NT2/D1 (cell line): ENCODE data around the gene IPCEF1.

Experiments used
- SUZ12 ChIP-seq: IDR thresholded peaks from 2 replicates; pipeline ENCODE4 v1.6.1; 2011; ENCODE audit not compliant: insufficient read length, insufficient read depth; ENCODE audit errors: extremely low read depth
- YY1 ChIP-seq: IDR thresholded peaks from 2 replicates; pipeline ENCODE4 v1.6.1; 2011; ENCODE audit not compliant: insufficient read length, insufficient read depth
- ZNF274 ChIP-seq: IDR thresholded peaks from 2 replicates; pipeline ENCODE4 v1.6.1; 2011; ENCODE audit warnings: mild to moderate bottlenecking, low read depth, low read length

DNA sequence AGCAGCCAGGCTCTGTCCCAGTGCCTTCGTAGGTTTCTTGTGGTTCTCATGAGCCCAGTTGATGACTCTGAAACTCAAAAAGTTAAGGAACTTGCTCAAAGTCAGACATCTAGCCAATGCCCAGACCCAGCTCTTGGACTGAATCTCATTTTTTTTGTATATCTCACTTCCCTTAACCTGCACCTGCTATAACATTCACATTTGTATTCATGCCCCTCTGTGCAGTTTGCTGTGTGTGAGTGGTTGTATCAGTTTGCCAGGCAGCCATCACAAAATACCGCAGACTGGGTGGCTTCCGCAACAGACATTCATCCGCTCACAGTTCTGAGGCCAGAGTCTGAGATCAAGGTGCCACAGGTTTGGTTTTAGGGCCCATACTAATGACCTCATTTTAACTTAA is 49.9 kb downstream of the IPCEF1 start:
- TF ChIP-seq ZNF274 (no peak), SUZ12 (no peak), YY1 (no peak)
